Hematopoietic multipotent progenitor cell treated with erythropoietin and hydrocortisone succinate and interleukin-3 and kit ligand, for 17 days (in vitro differentiated cells): Measurements from ENCODE around the gene IMMP2L.
"Not testable (repeated sequence)": the region's sequence is repeated elsewhere in the genome, so short reads cannot be mapped to it uniquely, and the experiment has no call there.

Source experiments
- DNase-seq: peaks from one replicate; pipeline ENCODE4 v3.0.0-alpha.2; 2015; ENCODE audit warnings: low spot score

IMMP2L gene

GRCh38 chr7:111561904-111562732 is at the start of gene IMMP2L:
TSS of gene IMMP2L (minus strand) at chr7:111562492.
- DNase-seq, result peak; percentile 84

GRCh38 chr7:111609483-111610254 is 47.4 kb upstream of the IMMP2L start:
- DNase-seq, result not testable (repeated sequence)

- DNase-seq, result no peak
Measured at GRCh38 chr7:111607621-111608020, 45.3 kb upstream of the IMMP2L start.

- no peak for DNase-seq
Measured at GRCh38 chr7:111605246-111605645, 43.0 kb upstream of the IMMP2L start.

- DNase-seq, result no peak
Measured at GRCh38 chr7:111600091-111600490, 37.8 kb upstream of the IMMP2L start.

- no peak for DNase-seq
Measured at GRCh38 chr7:111595780-111596179, 33.5 kb upstream of the IMMP2L start.

- no peak for DNase-seq
Measured at GRCh38 chr7:111594602-111595001, 32.3 kb upstream of the IMMP2L start.

- DNase-seq, result no peak
Measured at GRCh38 chr7:111593343-111593742, 31.1 kb upstream of the IMMP2L start.

GRCh38 chr7:111588065-111588433 is 25.8 kb upstream of the IMMP2L start:
- no peak for DNase-seq

GRCh38 chr7:111587410-111588064 is 25.2 kb upstream of the IMMP2L start:
- DNase-seq, result no peak

GRCh38 chr7:111586711-111587409 is 24.6 kb upstream of the IMMP2L start:
- no peak for DNase-seq

- not testable (repeated sequence) for DNase-seq
Measured at GRCh38 chr7:111581784-111582488, 19.6 kb upstream of the IMMP2L start.

GRCh38 chr7:111581207-111581606 is 18.9 kb upstream of the IMMP2L start:
- DNase-seq, result not testable (repeated sequence)

GRCh38 chr7:111578754-111579153 is 16.5 kb upstream of the IMMP2L start:
- DNase-seq, result no peak

- DNase-seq, result no peak
Measured at GRCh38 chr7:111571720-111572119, 9.4 kb upstream of the IMMP2L start.

- DNase-seq, result no peak
Measured at GRCh38 chr7:111568870-111569462, 6.7 kb upstream of the IMMP2L start.

- DNase-seq, result no peak
Measured at GRCh38 chr7:111568419-111568818, 6.1 kb upstream of the IMMP2L start.

- DNase-seq, result no peak
Measured at GRCh38 chr7:111564078-111564477, 1.8 kb upstream of the IMMP2L start.

- no peak for DNase-seq
Measured at GRCh38 chr7:111561654-111561903, 713 bp downstream of the IMMP2L start.

- peak; percentile 29 for DNase-seq
Measured at GRCh38 chr7:111560773-111561653, 1.3 kb downstream of the IMMP2L start.
